SIG-M5 treated with dmso at 0.1 percent for 504 hours (cell line): ENCODE data around the gene CENPM.

ENCODE experiments used
- DNase-seq: peaks from one replicate; lab custom pipeline; 2025; ENCODE audit not compliant: unreplicated experiment; lab: John Stamatoyannopoulos, UW

The CENPM gene

GRCh38 chr22:41933411-41934177 lies 13.4 kb downstream of the CENPM start:
- DNase-seq, result no peak

GRCh38 chr22:41932353-41932752 lies 14.6 kb downstream of the CENPM start:
- no peak for DNase-seq

DNA sequence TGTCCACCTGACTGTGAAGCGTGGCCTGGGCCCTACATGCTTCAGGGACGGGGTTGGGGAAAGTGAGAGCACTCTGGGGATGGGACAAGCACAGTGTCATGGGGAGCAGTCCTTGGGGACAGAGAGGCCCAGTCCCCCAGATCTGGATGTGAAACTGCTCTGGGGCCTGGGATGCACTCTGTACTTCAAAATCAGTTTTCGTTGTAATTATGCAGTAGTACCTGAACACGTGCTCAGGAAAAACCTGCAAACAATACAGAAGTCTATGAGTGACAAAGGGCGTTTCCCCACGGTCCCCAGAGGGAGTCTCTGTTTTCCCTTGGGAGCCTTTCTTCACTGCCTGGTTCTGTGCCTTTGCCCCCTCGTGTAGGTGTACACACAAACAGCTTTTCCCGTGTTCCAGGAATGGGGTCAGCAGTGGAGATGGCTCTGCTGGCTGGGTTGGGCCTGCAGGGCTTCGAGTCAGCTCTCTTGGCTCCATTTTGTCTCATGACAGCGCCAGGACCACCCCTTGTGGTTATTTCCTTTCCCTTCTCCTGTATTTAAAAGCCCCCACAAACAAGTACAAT lies 15.2 kb downstream of the CENPM start:
- DNase-seq, result no peak

GRCh38 chr22:41929418-41929810 lies 17.5 kb downstream of the CENPM start:
- DNase-seq, result no peak

- DNase-seq, result no peak
These were observed 18.1 kb downstream of the CENPM start for GRCh38 chr22:41928593-41929417.

- no peak for DNase-seq
These were observed 19.1 kb downstream of the CENPM start for GRCh38 chr22:41927813-41928212.

DNA sequence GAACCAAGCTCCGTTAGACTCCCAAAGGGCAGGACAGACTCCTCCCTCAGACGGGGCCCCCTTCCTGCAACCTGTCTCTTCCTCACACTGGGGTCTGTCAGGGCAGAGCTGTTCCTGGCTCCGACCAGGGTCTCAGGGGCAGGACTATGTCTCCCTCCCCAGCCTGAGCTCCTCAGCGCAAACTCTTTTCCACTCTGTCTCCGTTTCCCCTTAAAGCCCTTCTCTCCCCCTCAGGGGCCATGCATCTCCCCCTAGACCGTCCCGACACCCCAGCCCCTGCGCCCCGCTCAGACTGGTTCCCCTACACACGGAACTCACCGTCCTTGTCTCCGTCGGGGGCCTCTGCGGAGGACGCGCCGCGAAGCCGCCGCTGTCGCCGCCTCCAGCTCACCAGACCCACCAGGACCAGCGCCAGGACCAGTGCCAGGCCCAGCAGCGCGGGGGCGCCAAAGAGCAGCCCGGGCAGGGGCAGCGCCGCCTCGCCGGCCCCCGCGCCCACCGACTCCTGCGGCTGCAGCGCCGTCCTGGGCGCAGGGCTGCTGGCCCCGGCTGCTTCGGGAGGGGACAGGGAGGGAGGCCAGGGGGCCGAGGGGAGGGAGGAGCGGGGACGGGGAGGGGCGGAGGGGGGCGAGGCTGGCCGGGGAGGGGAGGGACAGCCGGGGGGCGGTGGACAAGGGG lies 21.0 kb downstream of the CENPM start:
- peak; percentile 46 for DNase-seq

GRCh38 chr22:41923595-41924276 lies 23.2 kb downstream of the CENPM start:
- DNase-seq, result no peak

- DNase-seq, result no peak
These were observed 23.9 kb downstream of the CENPM start for GRCh38 chr22:41922940-41923594.

GRCh38 chr22:41922328-41922727 lies 24.6 kb downstream of the CENPM start:
- no peak for DNase-seq

DNA sequence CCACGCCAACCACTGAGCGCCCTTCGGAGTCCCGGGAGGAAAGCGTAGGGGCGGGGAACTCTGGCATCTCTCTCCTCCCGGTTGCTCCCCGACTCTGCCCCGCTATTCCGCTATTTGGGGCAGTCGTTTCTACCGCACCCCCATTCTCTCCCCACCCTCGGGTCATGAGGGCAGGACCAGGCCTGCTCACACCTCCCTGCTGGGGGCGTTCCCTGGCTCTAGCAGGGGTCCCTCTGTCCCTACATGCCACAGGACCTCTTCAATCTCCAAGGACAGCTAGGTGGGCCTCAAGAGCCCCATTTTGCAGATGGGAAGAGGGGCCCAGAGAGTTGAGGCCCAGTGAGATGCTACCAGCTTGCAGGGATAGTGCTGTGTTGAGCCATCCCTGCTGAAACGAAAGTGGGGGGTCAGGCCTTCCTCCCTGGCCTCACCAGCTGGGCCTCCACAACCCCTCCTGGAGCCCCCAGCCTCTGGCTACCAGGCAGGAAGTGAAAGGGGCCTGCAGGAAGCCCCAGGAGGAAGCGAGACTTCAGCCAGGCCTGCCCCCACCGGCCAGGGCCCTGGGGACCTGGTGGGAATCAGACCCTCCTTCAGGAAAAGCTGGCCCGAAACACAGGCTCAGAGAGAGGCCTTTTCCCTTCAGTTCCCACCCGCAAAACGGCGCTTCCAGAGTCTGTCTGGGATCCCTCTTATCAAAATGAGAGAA lies 26.5 kb downstream of the CENPM start:
- no peak for DNase-seq

GRCh38 chr22:41919357-41920224 lies 27.4 kb downstream of the CENPM start:
- peak; percentile 91 for DNase-seq

DNA sequence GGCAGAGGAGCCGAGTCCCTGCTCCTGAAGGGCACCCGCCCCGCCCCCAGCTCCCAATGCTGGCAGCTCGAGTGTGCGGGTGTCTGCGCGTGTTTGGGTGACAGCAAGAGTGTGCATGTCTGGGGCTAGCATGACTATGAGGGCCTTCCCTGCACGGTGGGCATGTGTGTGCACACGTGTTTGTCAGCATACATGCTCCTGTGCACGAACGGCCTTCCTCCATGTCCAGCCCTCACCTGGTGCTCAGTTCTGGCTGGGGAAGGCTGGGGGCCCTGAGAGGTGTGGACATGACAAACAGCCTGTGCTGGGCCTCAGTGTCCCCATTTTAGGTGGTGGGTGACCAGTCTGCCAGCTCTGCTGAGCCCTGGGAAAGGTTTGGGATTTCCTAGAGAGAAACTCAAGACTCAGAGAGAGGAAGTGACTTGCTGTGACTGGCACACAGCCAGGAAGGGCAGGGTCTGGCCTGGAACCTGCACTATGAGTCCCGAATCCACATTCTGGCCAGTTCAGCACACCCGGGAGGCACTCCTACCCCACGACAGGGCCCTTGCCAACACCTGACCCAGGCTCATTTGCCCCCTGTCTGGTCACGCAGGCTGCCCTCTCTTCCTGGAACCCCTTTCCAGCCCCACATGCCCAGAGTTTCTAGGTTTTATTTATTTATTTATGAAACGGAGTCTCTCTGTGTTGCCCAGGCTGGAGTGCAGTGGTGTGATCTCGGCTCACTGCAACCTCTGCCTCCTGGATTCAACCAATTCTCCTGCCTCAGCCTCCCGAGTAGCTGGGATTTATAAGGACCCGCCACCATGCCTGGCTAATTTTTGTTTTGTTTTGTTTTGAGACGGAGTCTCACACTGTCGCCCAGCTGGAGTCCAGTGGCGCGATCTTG lies 28.8 kb downstream of the CENPM start:
- peak; percentile 31 for DNase-seq

GRCh38 chr22:41917375-41917902 lies 29.5 kb downstream of the CENPM start:
- no peak for DNase-seq

GRCh38 chr22:41916745-41917358 lies 30.1 kb downstream of the CENPM start:
- no peak for DNase-seq

DNA sequence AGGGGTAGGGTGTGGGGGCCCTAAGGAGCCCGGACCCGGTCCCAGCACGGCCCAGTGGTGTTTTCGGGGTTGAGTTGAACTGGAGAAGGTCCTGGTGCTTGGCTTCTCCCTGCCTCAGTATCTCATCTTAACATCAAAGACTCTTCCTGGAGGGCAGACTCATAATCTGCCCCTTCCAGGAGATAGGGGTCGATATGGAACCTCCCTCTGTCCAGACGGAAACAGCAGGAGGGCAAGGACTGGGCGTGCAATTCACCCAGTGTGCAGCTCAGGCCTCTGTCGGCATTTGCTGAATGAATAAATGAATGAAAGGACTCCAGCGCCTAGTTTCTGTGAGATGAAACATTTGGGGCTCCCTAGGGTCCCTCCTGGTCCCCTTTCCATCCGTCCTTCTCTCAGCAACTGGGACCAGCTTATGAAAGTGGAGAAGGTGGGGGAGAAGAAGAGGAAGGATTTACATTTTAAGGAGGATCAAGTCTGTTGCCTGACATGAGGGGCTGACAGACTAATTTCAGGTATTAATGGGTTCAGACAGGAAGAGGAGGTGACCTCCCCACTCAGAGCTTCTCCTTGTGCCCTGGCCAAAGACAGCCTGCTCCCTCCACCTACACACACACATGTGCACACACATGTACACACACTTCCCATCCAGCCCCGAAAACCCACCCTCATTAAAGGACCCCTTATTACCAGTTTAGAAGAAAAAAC lies 31.0 kb downstream of the CENPM start:
- DNase-seq, result no peak
